Hematopoietic multipotent progenitor cell treated with erythropoietin and hydrocortisone succinate and interleukin-3 and kit ligand, for 4 days (in vitro differentiated cells): Measurements from ENCODE around the gene PCDHB8.
"Not testable (repeated sequence)": the region's sequence is repeated elsewhere in the genome, so short reads cannot be mapped to it uniquely, and the experiment has no call there.

Experiments
- DNase-seq: peaks from one replicate; pipeline ENCODE4 v3.0.0-alpha.2; 2015

The PCDHB8 gene

DNA sequence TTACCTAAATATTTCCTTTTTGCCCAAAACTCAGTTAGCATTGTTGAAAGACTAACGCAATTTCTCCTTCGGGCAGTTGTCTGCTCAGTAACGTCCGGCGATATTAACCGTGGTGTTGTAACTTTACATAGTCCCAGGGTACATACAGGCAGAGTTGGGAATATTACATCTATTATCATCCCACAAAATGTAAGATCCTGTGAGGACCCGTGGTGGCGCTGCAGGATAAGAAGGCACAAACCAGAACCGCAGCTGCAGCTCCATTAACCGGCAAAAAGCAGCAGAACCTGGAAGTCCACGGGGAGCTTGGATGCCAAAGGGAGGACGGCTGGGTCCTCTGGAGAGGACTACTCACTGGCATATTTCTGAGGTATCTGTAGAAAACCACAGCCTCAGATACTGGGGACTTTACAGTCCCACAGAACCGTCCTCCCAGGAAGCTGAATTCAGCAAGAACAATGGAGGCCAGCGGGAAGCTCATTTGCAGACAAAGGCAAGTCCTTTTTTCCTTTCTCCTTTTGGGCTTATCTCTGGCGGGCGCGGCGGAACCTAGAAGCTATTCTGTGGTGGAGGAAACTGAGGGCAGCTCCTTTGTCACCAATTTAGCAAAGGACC lies at the start of gene PCDHB8:
Gene PCDHB8 (plus strand): TSS at position 214 of the 615 bp plus-strand sequence. CDS start 245 bp downstream, at position 459.
- DNase-seq = not testable (repeated sequence)

DNA sequence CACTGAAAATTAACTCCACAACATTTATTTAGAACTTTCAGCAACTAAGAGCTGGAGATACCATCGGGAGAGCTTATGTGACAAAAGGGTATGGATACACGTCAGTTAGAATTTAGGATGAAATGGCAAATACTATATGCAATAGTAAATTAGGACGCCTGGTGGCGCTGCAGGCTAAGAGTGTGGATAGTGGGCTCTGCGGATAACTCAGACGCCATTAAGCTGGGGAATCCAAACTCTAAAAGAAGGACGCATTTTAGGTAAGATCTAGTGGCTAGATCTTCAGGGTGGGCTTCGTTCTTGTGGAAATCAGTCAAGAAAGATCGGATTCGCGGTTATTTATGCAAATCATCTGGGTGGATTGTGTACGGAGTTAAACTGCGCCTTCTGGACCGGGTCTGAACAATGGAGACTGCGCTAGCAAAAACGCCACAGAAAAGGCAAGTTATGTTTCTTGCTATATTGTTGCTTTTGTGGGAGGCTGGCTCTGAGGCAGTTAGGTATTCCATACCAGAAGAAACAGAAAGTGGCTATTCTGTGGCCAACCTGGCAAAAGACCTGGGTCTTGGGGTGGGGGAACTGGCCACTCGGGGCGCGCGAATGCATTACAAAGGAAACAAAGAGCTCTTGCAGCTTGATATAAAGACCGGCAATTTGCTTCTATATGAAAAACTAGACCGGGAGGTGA lies 42.4 kb upstream of the PCDHB8 start, which contains the start of gene PCDHB5:
Gene PCDHB5 (plus strand): TSS at position 177 of the 688 bp plus-strand sequence. CDS start 229 bp downstream, at position 406.
- peak; percentile 35 for DNase-seq

DNA sequence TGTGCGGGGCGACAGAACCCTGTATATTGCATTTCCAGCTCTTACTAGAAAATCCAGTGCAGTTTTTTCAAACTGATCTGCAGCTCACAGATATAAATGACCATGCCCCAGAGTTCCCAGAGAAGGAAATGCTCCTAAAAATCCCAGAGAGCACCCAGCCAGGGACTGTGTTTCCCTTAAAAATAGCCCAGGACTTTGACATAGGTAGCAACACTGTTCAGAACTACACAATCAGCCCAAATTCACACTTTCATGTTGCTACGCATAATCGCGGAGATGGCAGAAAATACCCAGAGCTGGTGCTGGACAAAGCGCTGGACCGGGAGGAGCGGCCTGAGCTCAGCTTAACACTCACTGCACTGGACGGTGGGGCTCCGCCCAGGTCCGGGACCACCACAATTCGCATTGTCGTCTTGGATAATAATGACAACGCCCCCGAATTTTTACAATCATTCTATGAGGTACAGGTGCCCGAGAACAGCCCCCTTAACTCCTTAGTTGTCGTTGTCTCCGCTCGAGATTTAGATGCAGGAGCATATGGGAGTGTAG lies 41.8 kb upstream of the PCDHB8 start:
- no peak for DNase-seq

DNA sequence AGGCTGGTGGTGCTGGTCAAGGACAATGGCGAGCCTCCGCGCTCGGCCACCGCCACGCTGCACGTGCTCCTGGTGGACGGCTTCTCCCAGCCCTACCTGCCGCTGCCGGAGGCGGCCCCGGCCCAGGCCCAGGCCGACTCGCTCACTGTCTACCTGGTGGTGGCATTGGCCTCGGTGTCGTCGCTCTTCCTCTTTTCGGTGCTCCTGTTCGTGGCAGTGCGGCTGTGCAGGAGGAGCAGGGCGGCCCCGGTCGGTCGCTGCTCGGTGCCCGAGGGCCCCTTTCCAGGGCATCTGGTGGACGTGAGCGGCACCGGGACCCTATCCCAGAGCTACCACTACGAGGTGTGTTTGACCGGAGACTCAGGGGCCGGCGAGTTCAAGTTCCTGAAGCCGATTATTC lies 40.2 kb upstream of the PCDHB8 start:
- not testable (repeated sequence) for DNase-seq

DNA sequence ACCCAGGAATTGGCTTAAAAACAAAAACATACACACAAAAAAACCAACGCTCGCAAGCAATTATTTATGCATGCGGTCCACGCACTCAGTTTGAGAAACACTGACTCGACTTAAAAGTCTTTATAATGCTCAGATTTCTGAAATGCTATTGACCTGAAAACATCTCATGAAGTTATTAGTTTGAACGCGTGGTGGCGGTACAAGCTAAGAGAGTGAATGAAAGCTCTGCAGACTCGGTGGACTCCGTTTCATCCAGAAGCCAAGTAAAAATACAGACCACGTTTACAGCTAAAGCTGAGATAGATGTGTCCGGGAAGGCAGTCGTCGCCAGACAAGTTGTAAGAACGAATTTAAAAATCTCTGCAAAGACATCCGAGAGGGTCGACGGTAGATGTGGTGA lies 27.8 kb upstream of the PCDHB8 start, which contains the start of gene PCDHB6:
Gene PCDHB6 (plus strand): TSS at position 246 of the 400 bp plus-strand sequence. CDS start 201 bp downstream, outside the sequence.
- peak; percentile 23 for DNase-seq

DNA sequence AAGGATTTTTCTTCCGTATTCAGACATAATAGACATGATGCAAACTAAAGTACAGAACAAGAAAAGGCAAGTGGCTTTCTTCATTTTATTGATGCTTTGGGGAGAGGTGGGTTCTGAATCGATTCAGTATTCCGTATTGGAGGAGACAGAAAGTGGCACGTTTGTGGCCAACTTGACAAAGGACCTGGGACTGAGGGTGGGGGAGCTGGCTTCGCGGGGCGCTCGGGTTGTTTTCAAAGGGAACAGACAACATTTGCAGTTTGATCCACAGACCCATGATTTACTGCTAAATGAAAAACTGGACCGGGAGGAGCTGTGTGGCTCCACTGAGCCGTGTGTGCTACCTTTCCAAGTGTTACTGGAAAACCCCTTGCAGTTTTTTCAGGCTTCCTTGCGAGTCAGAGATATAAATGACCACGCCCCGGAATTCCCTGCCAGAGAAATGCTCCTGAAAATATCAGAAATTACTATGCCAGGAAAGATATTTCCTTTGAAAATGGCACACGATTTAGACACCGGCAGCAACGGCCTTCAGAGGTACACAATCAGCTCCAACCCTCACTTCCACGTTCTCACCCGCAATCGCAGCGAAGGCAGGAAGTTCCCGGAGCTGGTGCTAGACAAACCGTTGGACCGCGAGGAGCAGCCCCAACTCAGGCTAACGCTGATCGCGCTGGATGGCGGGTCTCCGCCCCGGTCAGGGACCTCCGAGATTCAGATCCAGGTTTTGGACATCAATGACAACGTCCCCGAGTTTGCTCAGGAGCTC lies 27.2 kb upstream of the PCDHB8 start:
- DNase-seq = no peak

DNA sequence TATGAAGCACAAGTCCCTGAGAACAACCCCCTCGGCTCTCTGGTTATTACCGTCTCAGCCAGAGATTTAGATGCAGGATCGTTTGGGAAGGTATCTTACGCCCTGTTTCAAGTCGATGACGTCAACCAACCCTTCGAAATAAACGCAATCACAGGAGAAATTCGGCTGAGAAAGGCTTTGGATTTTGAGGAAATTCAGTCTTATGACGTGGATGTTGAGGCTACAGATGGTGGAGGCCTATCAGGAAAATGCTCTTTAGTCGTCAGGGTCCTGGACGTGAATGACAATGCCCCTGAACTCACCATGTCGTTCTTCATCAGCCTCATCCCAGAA lies 26.6 kb upstream of the PCDHB8 start:
- no peak for DNase-seq

DNA sequence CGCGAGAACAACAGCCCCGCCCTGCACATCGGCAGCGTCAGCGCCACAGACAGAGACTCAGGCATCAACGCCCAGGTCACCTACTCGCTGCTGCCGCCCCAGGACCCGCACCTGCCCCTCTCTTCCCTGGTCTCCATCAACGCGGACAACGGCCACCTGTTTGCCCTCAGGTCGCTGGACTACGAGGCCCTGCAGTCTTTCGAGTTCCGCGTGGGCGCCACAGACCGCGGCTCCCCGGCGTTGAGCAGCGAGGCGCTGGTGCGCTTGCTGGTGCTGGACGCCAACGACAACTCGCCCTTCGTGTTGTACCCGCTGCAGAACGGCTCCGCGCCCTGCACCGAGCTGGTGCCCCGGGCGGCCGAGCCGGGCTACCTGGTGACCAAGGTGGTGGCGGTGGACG lies 26.0 kb upstream of the PCDHB8 start:
- not testable (repeated sequence) for DNase-seq

DNA sequence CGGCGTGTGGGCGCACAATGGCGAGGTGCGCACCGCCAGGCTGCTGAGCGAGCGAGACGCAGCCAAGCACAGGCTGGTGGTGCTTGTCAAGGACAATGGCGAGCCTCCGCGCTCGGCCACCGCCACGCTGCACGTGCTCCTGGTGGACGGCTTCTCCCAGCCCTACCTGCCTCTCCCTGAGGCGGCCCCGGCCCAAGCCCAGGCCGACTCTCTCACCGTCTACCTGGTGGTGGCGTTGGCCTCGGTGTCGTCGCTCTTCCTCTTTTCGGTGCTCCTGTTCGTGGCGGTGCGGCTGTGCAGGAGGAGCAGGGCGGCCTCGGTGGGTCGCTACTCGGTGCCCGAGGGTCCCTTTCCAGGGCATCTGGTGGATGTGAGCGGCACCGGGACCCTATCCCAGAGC lies 25.5 kb upstream of the PCDHB8 start:
- not testable (repeated sequence) for DNase-seq

DNA sequence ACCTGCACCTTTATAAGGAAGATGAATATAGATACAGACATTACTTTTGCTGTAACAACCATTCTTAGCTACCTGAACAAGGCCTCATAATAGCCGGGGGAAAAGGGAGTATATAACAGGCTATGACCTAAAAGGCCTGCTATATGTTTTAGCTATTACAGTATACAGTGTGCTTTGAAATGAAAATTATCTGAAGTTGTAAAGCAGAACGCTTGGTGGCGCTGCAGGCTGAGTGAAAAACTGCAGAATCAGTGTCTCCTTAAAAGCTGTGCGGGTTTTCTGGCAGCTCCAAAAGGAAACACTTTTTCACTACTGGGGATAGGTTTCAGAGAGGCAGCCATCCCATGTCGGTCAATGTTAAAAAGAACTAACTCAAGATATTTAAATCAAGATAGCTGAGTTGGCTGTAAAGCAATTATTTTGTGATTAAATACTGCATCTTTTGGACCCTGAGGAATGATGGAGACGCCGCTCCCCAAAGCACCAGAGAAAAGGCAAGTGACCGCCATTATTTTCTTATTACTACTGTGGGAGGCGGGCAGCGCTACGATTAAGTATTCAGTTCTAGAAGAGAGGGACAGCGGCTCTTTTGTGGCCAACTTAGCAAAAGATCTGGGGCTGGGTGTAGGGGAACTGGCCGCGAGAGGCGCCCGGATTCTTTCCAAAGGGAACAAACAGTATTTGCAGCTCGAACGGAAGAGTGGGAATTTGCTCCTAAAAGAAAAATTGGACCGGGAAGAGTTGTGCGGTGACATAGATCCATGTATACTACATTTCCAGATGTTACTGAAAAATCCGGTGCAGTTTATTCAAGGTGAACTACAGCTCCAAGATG lies 21.8 kb upstream of the PCDHB8 start:
- no peak for DNase-seq

DNA sequence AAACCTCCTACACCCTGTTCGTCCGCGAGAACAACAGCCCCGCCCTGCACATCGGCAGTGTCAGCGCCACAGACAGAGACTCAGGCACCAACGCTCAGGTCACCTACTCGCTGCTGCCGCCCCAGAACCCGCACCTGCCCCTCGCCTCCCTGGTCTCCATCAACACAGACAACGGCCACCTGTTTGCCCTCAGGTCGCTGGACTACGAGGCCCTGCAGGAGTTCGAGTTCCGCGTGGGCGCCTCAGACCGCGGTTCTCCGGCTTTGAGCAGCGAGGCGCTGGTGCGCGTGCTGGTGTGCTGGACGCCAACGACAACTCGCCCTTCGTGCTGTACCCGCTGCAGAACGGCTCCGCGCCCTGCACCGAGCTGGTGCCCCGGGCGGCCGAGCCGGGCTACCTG lies 20.2 kb upstream of the PCDHB8 start:
- not testable (repeated sequence) for DNase-seq

DNA sequence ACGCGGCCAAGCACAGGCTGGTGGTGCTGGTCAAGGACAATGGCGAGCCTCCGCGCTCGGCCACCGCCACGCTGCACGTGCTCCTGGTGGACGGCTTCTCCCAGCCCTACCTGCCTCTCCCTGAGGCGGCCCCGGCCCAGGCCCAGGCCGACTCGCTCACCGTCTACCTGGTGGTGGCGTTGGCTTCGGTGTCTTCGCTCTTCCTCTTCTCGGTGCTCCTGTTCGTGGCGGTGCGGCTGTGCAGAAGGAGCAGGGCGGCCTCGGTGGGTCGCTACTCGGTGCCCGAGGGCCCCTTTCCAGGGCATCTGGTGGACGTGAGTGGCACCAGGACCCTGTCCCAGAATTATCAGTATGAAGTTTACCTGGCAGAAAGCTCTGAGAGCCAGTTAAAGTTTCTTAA lies 19.7 kb upstream of the PCDHB8 start:
- DNase-seq = not testable (repeated sequence)

DNA sequence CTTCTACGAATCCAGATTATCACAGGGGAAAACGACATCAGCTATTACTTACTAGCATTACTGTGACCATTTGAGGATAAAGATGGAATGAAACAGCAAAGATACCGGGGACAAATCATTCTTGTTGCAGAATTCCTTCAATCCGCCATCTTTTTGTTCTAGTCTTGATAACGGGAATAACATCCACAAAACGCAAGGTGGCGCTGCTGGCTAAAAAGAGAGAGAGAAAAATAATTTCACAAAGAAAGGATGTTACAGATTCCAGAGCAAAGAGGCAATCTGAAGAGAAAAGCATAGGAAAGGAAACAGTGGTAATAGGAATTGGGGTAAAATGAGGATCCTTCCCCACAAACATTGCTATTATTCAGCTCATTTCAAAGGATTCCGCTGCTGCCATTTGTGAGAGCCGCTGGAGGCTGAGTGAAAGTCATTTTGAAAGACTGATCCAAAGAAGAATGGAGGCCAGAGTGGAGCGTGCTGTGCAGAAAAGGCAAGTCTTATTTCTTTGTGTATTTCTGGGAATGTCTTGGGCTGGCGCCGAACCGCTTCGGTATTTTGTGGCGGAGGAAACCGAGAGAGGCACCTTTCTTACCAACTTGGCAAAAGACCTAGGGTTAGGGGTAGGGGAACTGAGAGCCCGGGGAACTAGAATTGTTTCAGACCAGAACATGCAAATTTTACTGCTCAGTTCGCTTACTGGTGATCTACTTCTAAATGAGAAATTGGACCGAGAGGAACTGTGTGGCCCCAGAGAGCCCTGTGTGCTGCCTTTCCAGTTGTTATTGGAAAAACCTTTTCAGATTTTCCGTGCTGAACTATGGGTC lies 5.0 kb upstream of the PCDHB8 start, which contains the start of gene PCDHB7:
Gene PCDHB7 (plus strand): TSS at position 264 of the 824 bp plus-strand sequence. CDS start 192 bp downstream, at position 456.
- DNase-seq = peak; percentile 49

DNA sequence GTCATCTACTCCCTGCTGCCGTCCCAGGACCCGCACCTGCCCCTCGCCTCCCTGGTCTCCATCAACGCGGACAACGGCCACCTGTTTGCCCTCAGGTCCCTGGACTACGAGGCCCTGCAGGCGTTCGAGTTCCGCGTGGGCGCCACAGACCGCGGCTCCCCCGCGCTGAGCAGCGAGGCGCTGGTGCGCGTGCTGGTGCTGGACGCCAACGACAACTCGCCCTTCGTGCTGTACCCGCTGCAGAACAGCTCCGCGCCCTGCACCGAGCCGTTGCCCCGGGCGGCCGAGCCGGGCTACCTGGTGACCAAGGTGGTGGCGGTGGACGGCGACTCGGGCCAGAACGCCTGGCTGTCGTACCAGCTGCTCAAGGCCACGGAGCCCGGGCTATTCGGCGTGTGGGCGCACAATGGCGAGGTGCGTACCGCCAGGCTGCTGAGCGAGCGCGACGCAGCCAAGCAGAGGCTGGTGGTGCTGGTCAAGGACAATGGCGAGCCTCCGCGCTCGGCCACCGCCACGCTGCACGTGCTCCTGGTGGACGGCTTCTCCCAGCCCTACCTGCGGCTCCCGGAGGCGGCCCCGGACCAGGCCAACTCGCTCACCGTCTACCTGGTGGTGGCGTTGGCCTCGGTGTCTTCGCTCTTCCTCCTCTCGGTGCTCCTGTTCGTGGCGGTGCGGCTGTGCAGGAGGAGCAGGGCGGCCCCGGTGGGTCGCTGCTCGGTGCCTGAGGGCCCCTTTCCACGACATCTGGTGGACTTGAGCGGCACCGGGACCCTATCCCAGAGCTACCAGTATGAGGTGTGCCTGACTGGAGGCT lies 3.1 kb upstream of the PCDHB8 start:
- DNase-seq = not testable (repeated sequence)

DNA sequence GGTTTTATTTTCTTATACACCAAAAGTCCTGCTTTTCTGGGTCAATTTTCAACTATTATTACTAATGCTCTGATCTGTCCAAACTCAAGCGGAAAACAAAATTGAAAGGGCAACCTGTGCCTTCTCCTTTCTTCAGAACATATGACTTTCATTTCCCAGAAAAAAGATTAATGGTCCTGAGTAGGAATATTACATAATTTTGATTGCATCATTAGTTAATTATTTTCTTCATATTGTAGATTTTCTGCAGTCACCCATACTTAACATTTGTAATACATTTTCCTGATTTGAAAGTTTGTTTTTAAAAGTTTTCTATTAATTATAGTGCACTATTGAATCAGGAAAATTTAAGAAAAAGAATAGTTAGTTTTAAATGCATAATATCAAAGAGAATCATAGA lies 1.7 kb upstream of the PCDHB8 start:
- DNase-seq = no peak

DNA sequence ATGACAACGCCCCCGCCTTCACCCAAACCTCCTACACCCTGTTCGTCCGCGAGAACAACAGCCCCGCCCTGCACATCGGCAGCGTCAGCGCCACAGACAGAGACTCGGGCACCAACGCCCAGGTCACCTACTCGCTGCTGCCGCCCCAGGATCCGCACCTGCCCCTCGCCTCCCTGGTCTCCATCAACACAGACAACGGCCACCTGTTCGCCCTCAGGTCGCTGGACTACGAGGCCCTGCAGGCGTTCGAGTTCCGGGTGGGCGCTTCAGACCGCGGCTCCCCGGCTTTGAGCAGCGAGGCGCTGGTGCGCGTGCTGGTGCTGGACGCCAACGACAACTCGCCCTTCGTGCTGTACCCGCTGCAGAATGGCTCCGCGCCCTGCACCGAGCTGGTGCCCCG lies 1.8 kb downstream of the PCDHB8 start:
- DNase-seq = not testable (repeated sequence)

DNA sequence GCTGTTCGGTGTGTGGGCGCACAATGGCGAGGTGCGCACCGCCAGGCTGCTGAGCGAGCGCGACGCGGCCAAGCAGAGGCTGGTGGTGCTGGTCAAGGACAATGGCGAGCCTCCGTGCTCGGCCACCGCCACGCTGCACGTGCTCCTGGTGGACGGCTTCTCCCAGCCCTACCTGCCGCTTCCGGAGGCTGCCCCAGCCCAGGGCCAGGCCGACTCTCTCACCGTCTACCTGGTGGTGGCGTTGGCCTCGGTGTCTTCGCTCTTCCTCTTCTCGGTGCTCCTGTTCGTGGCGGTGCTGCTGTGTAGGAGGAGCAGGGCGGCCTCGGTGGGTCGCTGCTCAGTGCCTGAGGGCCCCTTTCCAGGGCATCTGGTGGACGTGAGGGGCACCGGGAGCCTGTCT lies 2.3 kb downstream of the PCDHB8 start:
- not testable (repeated sequence) for DNase-seq

DNA sequence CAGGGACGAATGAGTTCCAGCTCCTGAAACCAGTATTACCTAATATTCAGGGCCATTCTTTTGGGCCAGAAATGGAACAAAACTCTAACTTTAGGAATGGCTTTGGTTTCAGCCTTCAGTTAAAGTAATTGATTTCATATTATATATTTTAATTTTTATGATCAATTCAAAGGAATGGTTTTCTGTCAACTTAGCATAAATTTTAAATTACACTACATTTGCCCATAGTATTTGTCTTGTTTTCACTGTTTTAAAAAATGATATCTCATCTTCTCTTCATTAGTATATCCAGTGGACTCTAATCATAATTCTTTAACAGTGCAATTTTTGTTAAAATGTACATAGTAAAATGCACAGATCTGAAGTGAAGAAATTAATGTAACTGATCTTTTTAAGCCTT lies 2.7 kb downstream of the PCDHB8 start:
- DNase-seq = no peak

DNA sequence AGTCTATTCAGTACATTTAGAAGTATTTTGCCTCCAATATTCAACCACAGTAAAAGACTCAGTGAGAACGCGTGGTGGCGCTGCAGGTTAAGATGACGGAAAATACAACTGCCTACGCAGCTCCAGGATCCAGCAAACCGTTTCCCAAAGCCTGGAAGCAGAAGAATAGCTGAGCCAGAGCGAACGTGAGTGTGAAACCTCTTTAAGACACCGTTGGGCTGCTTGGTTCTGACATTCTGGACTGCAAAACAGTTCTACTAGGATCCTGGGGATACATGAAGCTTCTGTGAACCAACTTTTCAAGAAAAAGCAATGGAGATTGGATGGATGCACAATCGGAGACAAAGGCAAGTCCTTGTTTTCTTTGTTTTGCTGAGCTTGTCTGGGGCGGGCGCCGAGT lies 4.7 kb downstream of the PCDHB8 start, which contains the start of gene PCDHB16:
Gene PCDHB16 (plus strand): TSS at position 140 of the 400 bp plus-strand sequence. CDS start 173 bp downstream, at position 313.
- peak; percentile 8 for DNase-seq
